Adrenal gland (tissue), 5 donors: ENCODE measurements around the gene SYT1.

Experiments
- CTCF ChIP-seq, 6 experiments: fragments of 450-650 bp in 4 of 6; fragments of 200-600 bp in 2 of 6; sonication (generic) in 1 of 6; IDR thresholded peaks; 1 replicate in 5 of 6; 2 replicates in 1 of 6; pipeline versions ENCODE4 v1.5.1 to v1.8.0; 2016 to 2021; ENCODE audit warnings: antibody characterized with exemption in 6 of 6, mild to moderate bottlenecking in 2 of 6, moderate library complexity in 1 of 6
- POLR2A ChIP-seq, 2 donors: fragments of 450-650 bp; IDR thresholded peaks; one replicate each; pipeline ENCODE4 v1.6.1; 2017; ENCODE audit warnings: antibody characterized with exemption in 2 of 2, mild to moderate bottlenecking in 2 of 2, moderate library complexity in 1 of 2
- donor health status: DM: no; HTN: no; CAD: no.

DNA sequence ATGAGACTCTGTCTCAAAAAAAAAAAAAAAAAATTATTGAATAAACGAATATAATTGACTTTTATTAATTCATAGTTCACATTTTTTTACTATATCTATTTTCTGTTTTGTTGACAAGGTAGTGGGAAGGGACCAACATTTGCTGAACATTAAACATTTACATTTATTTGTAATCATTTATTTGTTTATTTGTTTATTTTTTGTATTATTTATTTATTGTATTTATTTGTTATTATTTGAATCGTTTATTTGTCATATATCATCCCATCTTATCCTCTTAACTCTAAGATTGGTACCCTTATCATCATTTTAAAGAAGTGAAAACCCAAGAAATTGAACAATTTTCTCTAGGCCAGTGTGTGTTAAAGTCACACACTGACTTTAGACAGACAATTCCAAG, 101.5 kb downstream of the SYT1 start:
- no peak for TF ChIP-seq POLR2A (IDR thresholded peaks at IDR 0.05)
- no peak for TF ChIP-seq CTCF (IDR thresholded peaks at IDR 0.05)
